WERI-Rb-1 (cell line): ENCODE measurements around the gene ZBED3.

ENCODE experiments used
- DNase-seq: peaks from one replicate; pipeline ENCODE4 v3.0.0-alpha.2; 2020
- H3K27ac ChIP-seq: fragments of 250-450 bp; sonication (Bioruptor Pico); 2 replicates; pipeline ENCODE4 v1.5.1; 2020; ENCODE audit warnings: mild to moderate bottlenecking, moderate library complexity
- H3K27me3 ChIP-seq: fragments of 250-450 bp; sonication (Bioruptor Pico); 2 replicates; pipeline ENCODE4 v1.5.1; 2021; ENCODE audit warnings: mild to moderate bottlenecking, low read depth, moderate library complexity; ENCODE audit not compliant: insufficient read depth, severe bottlenecking
- H3K36me3 ChIP-seq: fragments of 250-450 bp; sonication (Bioruptor Pico); 2 replicates; pipeline ENCODE4 v1.5.1; 2020; ENCODE audit warnings: mild to moderate bottlenecking, moderate library complexity
- H3K4me3 ChIP-seq: 2 replicates; pipeline ENCODE4 v1.5.1; 2011; ENCODE audit warnings: low read depth, mild to moderate bottlenecking, control low read depth, low read length
- H3K9me3 ChIP-seq: fragments of 250-450 bp; sonication (Bioruptor Pico); 2 replicates; pipeline ENCODE4 v1.5.1; 2021; ENCODE audit warnings: mild to moderate bottlenecking, moderate library complexity; ENCODE audit not compliant: severe bottlenecking
- TF ChIP-seq, protein P1 (sequence below): IDR thresholded peaks from 2 replicates; pipeline ENCODE4 v1.5.1; 2011; ENCODE audit warnings: low read depth, mild to moderate bottlenecking, control low read depth, inconsistent platforms, low read length

ZBED3 gene

DNA sequence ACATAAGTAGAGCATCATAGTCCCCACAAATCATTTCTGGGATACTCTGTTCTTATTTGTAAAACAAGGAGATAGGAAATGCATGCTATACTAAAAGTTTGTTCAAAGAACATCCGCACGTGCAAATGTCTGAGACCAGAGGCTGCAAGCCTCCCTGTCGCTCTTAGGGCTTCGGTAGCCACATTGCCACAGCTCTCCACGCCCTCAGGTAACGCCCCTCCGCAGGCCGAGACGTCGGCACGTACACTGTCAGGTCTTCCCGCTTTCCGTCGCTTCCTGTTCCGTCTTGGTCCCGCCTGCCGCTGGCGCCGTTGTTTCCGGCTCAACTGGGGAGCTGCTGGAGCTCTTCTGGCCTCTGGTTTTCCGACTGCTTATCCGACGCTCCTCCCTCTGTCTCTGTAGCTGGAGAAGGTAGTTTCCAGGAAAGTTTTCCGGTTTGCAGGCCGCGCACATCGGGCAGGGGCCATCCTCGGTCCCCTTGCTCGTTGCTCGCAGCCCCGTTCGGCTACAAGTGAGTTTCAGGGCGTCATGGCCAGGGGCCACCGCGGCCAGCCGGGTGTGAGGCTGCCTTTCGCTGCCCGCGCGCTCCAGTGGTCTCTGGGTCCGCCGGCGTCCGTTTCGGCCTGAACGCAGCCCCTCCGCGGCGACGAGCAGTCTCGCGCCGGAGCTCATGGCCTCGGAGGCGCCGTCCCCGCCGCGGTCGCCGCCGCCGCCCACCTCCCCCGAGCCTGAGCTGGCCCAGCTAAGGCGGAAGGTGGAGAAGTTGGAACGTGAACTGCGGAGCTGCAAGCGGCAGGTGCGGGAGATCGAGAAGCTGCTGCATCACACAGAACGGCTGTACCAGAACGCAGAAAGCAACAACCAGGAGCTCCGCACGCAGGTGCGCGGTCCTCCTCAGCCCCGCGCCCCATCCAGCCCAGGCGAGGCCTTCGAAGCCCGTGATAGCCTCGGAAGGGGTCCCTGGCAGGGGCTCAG is 56.7 kb downstream of the ZBED3 start, which contains the start of gene AGGF1:
Gene AGGF1 (plus strand): TSS at position 308 of the 975 bp plus-strand sequence. CDS start 363 bp downstream, at position 671.
- Histone ChIP-seq H3K27me3 (no peaks in the 10 kb centered on the region), H3K4me3 (peak within 1 kb of the TSS; percentile 59), H3K36me3 (no peaks in the 10 kb centered on the region; the same call in 1 of the 2 replicates), H3K27ac (peak within 1 kb of the TSS; percentile 95), H3K9me3 (peaks cover 15% of the 10 kb centered on the region)
- peak; percentile 92 for DNase-seq
- TF ChIP-seq, protein P1, sequence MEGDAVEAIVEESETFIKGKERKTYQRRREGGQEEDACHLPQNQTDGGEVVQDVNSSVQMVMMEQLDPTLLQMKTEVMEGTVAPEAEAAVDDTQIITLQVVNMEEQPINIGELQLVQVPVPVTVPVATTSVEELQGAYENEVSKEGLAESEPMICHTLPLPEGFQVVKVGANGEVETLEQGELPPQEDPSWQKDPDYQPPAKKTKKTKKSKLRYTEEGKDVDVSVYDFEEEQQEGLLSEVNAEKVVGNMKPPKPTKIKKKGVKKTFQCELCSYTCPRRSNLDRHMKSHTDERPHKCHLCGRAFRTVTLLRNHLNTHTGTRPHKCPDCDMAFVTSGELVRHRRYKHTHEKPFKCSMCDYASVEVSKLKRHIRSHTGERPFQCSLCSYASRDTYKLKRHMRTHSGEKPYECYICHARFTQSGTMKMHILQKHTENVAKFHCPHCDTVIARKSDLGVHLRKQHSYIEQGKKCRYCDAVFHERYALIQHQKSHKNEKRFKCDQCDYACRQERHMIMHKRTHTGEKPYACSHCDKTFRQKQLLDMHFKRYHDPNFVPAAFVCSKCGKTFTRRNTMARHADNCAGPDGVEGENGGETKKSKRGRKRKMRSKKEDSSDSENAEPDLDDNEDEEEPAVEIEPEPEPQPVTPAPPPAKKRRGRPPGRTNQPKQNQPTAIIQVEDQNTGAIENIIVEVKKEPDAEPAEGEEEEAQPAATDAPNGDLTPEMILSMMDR: no peak

DNA sequence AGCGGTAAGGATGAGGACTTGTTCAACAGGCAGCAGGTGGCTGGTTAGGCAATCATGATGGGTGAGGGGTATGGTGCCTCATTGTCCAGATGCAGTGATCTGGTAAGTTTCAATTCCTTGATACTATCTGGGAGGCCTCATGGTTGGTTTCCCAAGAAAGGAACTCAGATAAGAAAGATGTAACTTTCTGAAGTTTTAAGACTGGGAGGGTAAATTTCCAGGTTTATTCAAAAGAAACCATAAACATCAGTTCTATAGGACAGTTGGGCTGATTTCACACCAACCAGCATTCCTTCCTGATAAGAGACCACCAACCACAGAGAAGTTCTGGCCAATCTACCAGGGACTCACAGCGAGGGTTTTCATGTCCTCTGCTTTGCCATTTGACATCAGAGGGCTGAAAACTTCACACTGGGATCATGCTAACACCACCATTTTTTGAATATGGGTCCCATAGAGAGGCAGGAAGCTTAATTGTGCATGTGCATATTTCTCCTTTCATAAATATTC is 57.7 kb downstream of the ZBED3 start:
- Histone ChIP-seq H3K27me3 (no peaks in the 10 kb centered on the region), H3K27ac (no peak overlapping the region), H3K9me3 (peaks cover 15% of the 10 kb centered on the region), H3K36me3 (no peaks in the 10 kb centered on the region), H3K4me3 (no peak overlapping the region)
- TF ChIP-seq, protein P1: no peak
- no peak for DNase-seq

DNA sequence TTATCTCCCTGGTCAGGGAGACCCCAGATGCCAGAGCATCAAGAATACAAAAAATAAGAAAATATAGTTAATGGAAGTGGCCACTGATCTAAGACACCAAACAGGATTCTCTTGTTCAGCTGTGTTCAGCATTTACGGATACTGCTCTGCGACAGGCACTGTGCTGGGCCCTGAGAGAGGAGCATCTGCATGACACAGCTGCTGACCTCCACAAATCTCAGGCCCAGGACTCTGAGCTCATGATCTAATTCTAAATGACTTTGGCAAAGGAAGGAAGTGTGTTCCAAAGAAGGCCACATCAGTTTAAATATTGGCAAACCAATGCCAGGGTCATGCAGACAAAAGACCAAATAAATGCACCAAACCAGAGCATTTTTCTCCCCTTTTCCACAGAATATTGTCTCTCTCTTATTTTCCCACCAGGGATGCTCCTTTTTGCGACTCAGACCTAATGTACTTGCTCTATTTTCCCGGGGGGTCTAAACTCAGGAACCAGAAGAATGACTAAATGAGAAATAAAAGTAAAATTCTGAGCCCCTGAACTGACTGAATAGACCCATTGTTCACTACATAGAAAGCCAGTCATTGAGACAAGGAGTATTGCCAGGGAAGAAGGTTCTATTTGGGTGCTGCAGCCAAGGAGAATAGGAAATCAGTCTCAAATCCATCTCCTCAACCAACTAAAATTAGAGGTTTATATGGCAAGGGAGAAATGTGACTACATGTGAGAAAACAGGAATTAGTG is 58.3 kb downstream of the ZBED3 start:
- H3K9me3 ChIP-seq: peaks cover 15% of the 10 kb centered on the region
- H3K27ac ChIP-seq: no peak overlapping the region
- no peak overlapping the region for H3K4me3 ChIP-seq
- DNase-seq: no peak
- H3K27me3 ChIP-seq: no peaks in the 10 kb centered on the region
- H3K36me3 ChIP-seq: no peaks in the 10 kb centered on the region
- TF ChIP-seq, protein P1: no peak

DNA sequence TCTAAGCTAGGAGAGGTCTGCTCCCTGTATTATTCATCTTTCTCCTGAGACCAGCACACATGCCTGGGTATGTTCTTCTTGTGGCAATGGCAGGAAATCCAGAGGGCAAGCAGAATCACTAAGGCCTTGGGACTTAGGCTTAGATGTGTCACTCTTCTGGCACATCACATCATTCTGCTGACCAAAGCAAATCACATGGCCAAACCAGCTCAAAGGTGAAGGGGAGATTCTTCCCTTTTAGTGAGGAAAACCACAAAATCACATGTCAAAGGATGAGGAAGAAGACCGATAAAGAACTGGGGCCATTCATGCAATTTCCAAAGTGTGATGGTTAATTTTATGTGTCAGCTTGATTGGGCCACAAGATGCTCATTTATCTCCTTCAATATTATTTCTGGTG is 62.6 kb downstream of the ZBED3 start:
- Histone ChIP-seq H3K27me3 (no peaks in the 10 kb centered on the region), H3K9me3 (peaks cover 13% of the 10 kb centered on the region), H3K4me3 (no peak overlapping the region), H3K27ac (no peak overlapping the region), H3K36me3 (no peaks in the 10 kb centered on the region)
- DNase-seq: no peak
- TF ChIP-seq, protein P1: no peak

DNA sequence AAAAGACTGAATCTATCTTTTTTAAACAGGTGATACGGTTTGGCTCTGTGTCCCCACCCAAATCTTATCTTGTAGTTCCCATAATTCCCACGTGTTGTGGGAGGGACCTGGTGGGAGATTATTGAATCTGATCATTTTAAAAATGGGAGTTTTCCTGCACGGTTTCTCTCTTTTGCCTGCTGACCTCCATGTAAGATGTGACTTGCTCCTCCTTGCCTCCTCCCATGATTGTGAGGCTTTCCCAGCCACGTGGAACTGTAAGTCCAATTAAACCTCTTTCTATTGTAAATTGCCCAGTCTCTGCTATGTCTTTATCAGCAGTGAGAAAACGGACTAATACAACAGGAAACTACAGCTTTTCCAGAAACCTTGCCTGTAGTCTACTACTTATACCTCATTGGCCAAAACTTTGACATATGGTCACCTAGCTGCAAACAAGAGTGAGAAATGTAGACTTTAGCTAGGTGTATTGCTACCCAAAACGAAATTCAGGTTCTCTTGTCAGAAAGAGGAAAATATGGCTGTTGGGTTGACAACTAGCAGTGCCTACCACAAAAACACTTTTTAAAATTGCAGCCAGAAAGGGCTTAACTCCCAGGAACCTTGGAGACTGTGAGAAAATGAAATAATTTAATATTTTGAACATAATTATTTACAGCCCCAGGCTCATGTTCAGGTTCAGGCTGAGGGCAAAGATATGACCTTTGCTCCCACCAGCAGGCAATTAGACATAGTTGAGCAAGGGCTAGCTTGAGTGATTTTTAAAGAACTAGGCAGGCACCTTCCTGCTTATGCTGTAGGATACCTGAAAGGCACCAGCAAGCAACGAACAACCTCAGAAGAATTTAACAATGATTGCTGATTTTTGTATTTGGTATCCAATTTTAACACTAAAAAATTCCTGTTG is 64.3 kb downstream of the ZBED3 start:
- no peak overlapping the region for H3K27ac ChIP-seq
- H3K36me3 ChIP-seq: no peaks in the 10 kb centered on the region
- TF ChIP-seq, protein P1: no peak
- no peak overlapping the region for H3K4me3 ChIP-seq
- peaks cover 4% of the 10 kb centered on the region for H3K9me3 ChIP-seq
- H3K27me3 ChIP-seq: no peaks in the 10 kb centered on the region
- no peak for DNase-seq
